ENCODE results near the gene PSMG4. TPM values are rescaled to one million over a fixed set of nuclear protein-coding genes. Genes with fewer than 3 reads are reported as not detected.

PSMG4 gene
- total RNA-seq, 1 donor from 2014 or later = 16.9 TPM

DNA sequence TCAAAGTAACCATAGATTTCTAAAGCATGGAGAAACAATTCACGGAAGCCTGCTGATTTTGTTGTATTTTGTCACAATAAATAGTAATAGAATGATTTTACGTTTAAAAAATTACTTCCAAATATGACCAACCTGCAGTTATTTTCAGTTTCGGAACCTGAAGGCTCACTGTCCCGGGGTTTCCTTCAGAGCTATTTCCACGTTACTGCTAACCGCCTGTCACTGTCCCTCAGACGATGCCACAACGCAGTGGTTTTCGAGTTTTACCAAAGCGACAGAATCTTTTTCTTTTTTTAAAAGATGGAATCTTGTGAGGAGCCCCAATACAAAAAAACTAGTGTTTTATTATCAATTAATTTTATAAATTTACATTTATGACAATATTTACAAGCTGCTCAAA lies 40.5 kb downstream of the PSMG4 start:
- H3K4me3 ChIP-seq = no peak overlapping the region
- no peaks in the 10 kb centered on the region for H3K4me1 ChIP-seq
- no peak for ATAC-seq
- H3K27me3 ChIP-seq = no peaks in the 10 kb centered on the region
- intact Hi-C loops (cut with DNase I) = no loop called here
- H3K36me3 ChIP-seq = no peaks in the 10 kb centered on the region
- no peak overlapping the region for H3K27ac ChIP-seq
- H3K9me3 ChIP-seq = no peaks in the 10 kb centered on the region
- TF ChIP-seq, protein P1, sequence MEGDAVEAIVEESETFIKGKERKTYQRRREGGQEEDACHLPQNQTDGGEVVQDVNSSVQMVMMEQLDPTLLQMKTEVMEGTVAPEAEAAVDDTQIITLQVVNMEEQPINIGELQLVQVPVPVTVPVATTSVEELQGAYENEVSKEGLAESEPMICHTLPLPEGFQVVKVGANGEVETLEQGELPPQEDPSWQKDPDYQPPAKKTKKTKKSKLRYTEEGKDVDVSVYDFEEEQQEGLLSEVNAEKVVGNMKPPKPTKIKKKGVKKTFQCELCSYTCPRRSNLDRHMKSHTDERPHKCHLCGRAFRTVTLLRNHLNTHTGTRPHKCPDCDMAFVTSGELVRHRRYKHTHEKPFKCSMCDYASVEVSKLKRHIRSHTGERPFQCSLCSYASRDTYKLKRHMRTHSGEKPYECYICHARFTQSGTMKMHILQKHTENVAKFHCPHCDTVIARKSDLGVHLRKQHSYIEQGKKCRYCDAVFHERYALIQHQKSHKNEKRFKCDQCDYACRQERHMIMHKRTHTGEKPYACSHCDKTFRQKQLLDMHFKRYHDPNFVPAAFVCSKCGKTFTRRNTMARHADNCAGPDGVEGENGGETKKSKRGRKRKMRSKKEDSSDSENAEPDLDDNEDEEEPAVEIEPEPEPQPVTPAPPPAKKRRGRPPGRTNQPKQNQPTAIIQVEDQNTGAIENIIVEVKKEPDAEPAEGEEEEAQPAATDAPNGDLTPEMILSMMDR (IDR thresholded peaks at IDR 0.05) = no peak
- no peak for DNase-seq

- H3K36me3 ChIP-seq = no peaks in the 10 kb centered on the region
- intact Hi-C loops (cut with DNase I) = no loop called here
- TF ChIP-seq, protein P1 (IDR thresholded peaks at IDR 0.05) = no peak
- H3K27ac ChIP-seq = no peak overlapping the region
- no peaks in the 10 kb centered on the region for H3K4me1 ChIP-seq
- H3K9me3 ChIP-seq = no peaks in the 10 kb centered on the region
- no peak overlapping the region for H3K4me3 ChIP-seq
- H3K27me3 ChIP-seq = no peaks in the 10 kb centered on the region
- no peak for ATAC-seq
- DNase-seq = peak; percentile 21
Observed at GRCh38 chr6:3301506-3301905, 42.8 kb downstream of the PSMG4 start.

GRCh38 chr6:3303795-3304411 lies 45.2 kb downstream of the PSMG4 start:
- TF ChIP-seq, protein P1 (IDR thresholded peaks at IDR 0.05) = no peak
- ATAC-seq (no peak), DNase-seq (no peak)
- intact Hi-C loops (cut with DNase I) = no loop called here
- Histone ChIP-seq H3K27ac (no peak overlapping the region), H3K27me3 (no peaks in the 10 kb centered on the region), H3K4me1 (no peaks in the 10 kb centered on the region), H3K4me3 (no peak overlapping the region), H3K9me3 (no peaks in the 10 kb centered on the region), H3K36me3 (no peaks in the 10 kb centered on the region)

DNA sequence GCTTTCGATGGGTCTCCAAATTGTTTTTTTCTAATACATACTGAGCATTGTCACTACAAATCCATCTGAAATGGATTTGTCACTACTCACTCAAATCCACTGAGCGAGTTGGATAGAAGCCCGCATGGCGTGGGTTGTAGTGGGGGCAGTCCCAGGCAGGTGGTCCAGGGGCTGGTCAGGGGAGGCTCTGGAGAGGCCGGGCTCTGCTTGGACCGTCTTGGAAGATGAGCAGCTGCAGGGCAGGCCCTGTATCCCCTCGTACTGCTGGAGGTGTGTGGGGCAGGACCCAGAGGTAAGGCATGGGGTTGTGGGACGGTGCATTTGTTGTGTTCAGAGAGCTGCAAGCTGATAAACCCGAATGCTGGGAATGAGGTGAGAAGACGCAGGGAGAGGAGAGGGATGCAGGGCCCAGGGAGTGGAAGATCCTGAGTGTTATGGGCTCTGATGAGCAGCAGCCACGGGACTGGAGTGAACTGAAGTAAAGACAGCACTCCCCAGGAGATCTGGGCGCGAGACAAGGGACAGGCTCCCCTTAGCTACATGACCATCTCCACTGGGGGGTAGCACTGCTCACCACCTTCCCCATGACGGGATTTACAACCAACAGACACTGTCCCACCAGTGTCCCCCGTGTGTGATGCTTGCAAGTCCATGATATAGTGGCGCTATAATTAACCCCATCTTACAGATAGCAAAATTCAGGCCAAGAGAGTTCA lies 45.9 kb downstream of the PSMG4 start:
- H3K36me3 ChIP-seq = no peaks in the 10 kb centered on the region
- DNase-seq (no peak), ATAC-seq (no peak)
- H3K4me1 ChIP-seq = no peaks in the 10 kb centered on the region
- H3K4me3 ChIP-seq = no peak overlapping the region
- H3K27ac ChIP-seq = no peak overlapping the region
- intact Hi-C loops (cut with DNase I) = no loop called here
- TF ChIP-seq, protein P1 (IDR thresholded peaks at IDR 0.05) = no peak
- H3K9me3 ChIP-seq = no peaks in the 10 kb centered on the region
- no peaks in the 10 kb centered on the region for H3K27me3 ChIP-seq

DNA sequence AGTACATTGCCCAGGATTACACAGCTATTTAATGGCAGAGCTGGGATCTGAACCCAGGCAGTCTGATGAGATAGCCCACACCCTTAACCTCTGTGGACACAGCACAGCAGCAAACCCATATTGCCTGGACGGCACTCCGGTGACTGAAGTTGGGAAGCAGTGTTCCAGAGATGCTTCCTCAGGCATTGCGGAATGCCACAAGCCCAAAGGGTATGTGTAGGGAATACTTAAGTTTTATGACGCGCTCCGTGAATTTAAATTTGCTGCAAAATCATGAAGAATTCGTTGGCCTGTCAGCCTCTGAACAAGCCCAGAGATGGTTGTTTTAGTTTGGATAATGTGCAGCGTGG lies 46.4 kb downstream of the PSMG4 start:
- Histone ChIP-seq H3K4me1 (no peaks in the 10 kb centered on the region), H3K27me3 (no peaks in the 10 kb centered on the region), H3K4me3 (no peak overlapping the region), H3K9me3 (no peaks in the 10 kb centered on the region), H3K27ac (no peak overlapping the region), H3K36me3 (no peaks in the 10 kb centered on the region)
- intact Hi-C loops (cut with DNase I) = no loop called here
- TF ChIP-seq, protein P1 (IDR thresholded peaks at IDR 0.05) = no peak
- ATAC-seq (no peak), DNase-seq (no peak)
